PFSK-1 (cell line): ENCODE measurements around the gene ZNF420.

ENCODE experiments used
- FOXP2 ChIP-seq: optimal IDR thresholded peaks from 2 replicates; pipeline ENCODE3; 2011; ENCODE audit warnings: borderline replicate concordance, control low read depth, inconsistent platforms; ENCODE audit not compliant: insufficient read depth; ENCODE audit errors: extremely low read length, extremely low read depth
- POLR2AphosphoS5 ChIP-seq: IDR thresholded peaks from 2 replicates; pipeline ENCODE4 v1.6.1; 2012; ENCODE audit warnings: low read depth, mild to moderate bottlenecking, control low read depth, low read length, moderate library complexity
- REST ChIP-seq, 2 experiments: IDR thresholded peaks; 2 replicates each; pipeline versions ENCODE4 v1.6.1 to v1.8.0; 2011 to 2012; ENCODE audit warnings: low read depth in 2 of 2, low read length in 2 of 2, control low read depth in 1 of 2, inconsistent platforms in 1 of 2, mild to moderate bottlenecking in 1 of 2, moderate library complexity in 1 of 2; ENCODE audit not compliant: insufficient read depth in 1 of 2
- SIN3A ChIP-seq: IDR thresholded peaks from 2 replicates; pipeline ENCODE4 v1.6.1; 2012; ENCODE audit warnings: mild to moderate bottlenecking, low read length, moderate library complexity, borderline replicate concordance; ENCODE audit not compliant: insufficient read depth
- TAF1 ChIP-seq: IDR thresholded peaks from 2 replicates; pipeline ENCODE4 v1.6.1; 2012; ENCODE audit warnings: low read length, control low read depth, borderline replicate concordance; ENCODE audit not compliant: insufficient read depth

The ZNF420 gene

GRCh38 chr19:37079238-37079637 lies 1.0 kb downstream of the ZNF420 start:
- TF ChIP-seq TAF1 (no peak), REST (IDR thresholded peaks at IDR 0.05; ENCODE audit: insufficient read depth in 1 of 2, low read depth in 2 of 2, low read length in 2 of 2) (no peak), POLR2AphosphoS5 (no peak), SIN3A (no peak), FOXP2 (no peak)

GRCh38 chr19:37082307-37082706 lies 4.1 kb downstream of the ZNF420 start:
- TF ChIP-seq POLR2AphosphoS5, result no peak

- TF ChIP-seq TAF1 (no peak), FOXP2 (no peak), POLR2AphosphoS5 (no peak), REST (IDR thresholded peaks at IDR 0.05; ENCODE audit: insufficient read depth in 1 of 2, low read depth in 2 of 2, low read length in 2 of 2) (no peak), SIN3A (no peak)
These were observed 8.9 kb downstream of the ZNF420 start for GRCh38 chr19:37087110-37087509.

- TF ChIP-seq TAF1 (no peak), POLR2AphosphoS5 (no peak), REST (IDR thresholded peaks at IDR 0.05; ENCODE audit: insufficient read depth in 1 of 2, low read depth in 2 of 2, low read length in 2 of 2) (no peak), SIN3A (no peak), FOXP2 (no peak)
These were observed 17.6 kb downstream of the ZNF420 start for GRCh38 chr19:37095859-37096258.

GRCh38 chr19:37098570-37098969 lies 20.3 kb downstream of the ZNF420 start:
- TF ChIP-seq POLR2AphosphoS5, result no peak

- TF ChIP-seq TAF1, result no peak
These were observed 35.8 kb downstream of the ZNF420 start for GRCh38 chr19:37114001-37114400.

GRCh38 chr19:37127999-37128820 lies 50.0 kb downstream of the ZNF420 start:
- TF ChIP-seq TAF1, result no peak
- TF ChIP-seq SIN3A, result no peak
- no peak for TF ChIP-seq REST (IDR thresholded peaks at IDR 0.05; ENCODE audit: insufficient read depth in 1 of 2, low read depth in 2 of 2, low read length in 2 of 2)
- TF ChIP-seq POLR2AphosphoS5, result no peak
- TF ChIP-seq FOXP2, result no peak
